TTC549 (cell line): ENCODE measurements around the gene CCDC91.

Experiments used
- FAIRE-seq: peaks from 2 replicates; lab custom pipeline; 2012; peaks lifted over from hg19 to GRCh38; lab: Jason Lieb, UNC

CCDC91 gene

DNA sequence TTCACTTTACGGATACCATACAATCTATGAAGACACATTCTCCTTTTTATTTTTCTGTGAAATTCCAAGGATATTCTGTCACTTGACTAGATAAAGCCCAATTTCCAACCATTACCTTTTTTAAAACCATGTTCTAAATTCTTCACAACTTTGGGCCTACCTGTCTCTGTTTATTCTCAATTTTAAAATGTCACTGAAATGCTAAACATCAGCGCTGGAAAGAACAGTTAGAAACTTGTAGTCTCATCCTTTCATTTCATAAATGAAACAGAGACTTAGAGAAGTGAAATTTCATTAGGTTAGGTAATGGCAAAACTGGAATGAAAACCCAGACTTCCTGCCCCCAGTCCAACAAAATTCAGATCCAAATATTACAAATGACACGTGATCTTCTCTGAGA lies 396.2 kb downstream of the CCDC91 start:
- FAIRE-seq = no peak

DNA sequence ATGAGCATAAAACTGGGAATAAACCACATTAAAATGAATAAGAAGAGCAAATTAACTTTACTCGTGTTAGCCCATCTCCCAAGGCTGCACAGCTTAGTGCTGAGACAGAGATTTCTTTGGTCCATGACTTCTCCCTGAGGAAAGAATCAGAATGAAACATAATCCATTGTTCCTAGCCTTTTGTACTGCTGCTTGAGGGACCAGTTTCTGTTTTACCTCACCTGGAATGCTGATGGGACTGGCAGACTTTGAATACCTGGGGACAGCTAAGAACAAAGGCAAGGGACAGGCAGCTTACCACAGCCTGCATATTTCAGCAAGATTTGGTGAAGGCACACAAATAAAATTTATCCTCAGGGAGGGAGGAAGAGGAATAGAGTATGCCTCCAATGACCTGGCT lies 401.6 kb downstream of the CCDC91 start:
- no peak for FAIRE-seq
